ENCODE measurements around the gene CPT1A. TPM values are rescaled to one million over a fixed set of nuclear protein-coding genes. Genes with fewer than 3 reads are reported as not detected.

CPT1A gene
- total RNA-seq, 3 donors from 2014 or later, result 22.2 to 62.6 (median 30.4) TPM

GRCh38 chr11:68848429-68848828 lies 6.7 kb upstream of the CPT1A start:
- H3K36me3 ChIP-seq, result no peaks in the 10 kb centered on the region
- no peaks in the 10 kb centered on the region for H3K4me1 ChIP-seq
- TF ChIP-seq POLR2A (IDR thresholded peaks at IDR 0.05), result no peak
- no peak for TF ChIP-seq POLR2AphosphoS5 (IDR thresholded peaks at IDR 0.05)
- TF ChIP-seq, protein P1, sequence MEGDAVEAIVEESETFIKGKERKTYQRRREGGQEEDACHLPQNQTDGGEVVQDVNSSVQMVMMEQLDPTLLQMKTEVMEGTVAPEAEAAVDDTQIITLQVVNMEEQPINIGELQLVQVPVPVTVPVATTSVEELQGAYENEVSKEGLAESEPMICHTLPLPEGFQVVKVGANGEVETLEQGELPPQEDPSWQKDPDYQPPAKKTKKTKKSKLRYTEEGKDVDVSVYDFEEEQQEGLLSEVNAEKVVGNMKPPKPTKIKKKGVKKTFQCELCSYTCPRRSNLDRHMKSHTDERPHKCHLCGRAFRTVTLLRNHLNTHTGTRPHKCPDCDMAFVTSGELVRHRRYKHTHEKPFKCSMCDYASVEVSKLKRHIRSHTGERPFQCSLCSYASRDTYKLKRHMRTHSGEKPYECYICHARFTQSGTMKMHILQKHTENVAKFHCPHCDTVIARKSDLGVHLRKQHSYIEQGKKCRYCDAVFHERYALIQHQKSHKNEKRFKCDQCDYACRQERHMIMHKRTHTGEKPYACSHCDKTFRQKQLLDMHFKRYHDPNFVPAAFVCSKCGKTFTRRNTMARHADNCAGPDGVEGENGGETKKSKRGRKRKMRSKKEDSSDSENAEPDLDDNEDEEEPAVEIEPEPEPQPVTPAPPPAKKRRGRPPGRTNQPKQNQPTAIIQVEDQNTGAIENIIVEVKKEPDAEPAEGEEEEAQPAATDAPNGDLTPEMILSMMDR (IDR thresholded peaks at IDR 0.05), result no peak
- H3K27ac ChIP-seq, result no peak overlapping the region
- DNase-seq (ENCODE audit: low spot score in 2 of 2), result no peak
- H3K9me3 ChIP-seq, result no peaks in the 10 kb centered on the region
- peaks cover 0 to under 1% of the 10 kb centered on the region in 2 donors for H3K27me3 ChIP-seq
- H3K4me3 ChIP-seq, result no peak overlapping the region
- intact Hi-C loops (cut with DNase I; ENCODE audit: low total_unique reads), result no loop called here

GRCh38 chr11:68847395-68847794 lies 5.7 kb upstream of the CPT1A start:
- intact Hi-C loops (cut with DNase I; ENCODE audit: low total_unique reads), result no loop called here
- no peak for TF ChIP-seq POLR2AphosphoS5 (IDR thresholded peaks at IDR 0.05)
- TF ChIP-seq POLR2A (IDR thresholded peaks at IDR 0.05), result no peak
- TF ChIP-seq, protein P1 (IDR thresholded peaks at IDR 0.05), result no peak
- no peaks in the 10 kb centered on the region for H3K27me3 ChIP-seq
- H3K4me3 ChIP-seq, result no peak overlapping the region
- no peak for DNase-seq (ENCODE audit: low spot score in 2 of 2)
- no peaks in the 10 kb centered on the region for H3K36me3 ChIP-seq
- no peaks in the 10 kb centered on the region for H3K4me1 ChIP-seq
- H3K27ac ChIP-seq, result no peak overlapping the region
- H3K9me3 ChIP-seq, result no peaks in the 10 kb centered on the region

DNA sequence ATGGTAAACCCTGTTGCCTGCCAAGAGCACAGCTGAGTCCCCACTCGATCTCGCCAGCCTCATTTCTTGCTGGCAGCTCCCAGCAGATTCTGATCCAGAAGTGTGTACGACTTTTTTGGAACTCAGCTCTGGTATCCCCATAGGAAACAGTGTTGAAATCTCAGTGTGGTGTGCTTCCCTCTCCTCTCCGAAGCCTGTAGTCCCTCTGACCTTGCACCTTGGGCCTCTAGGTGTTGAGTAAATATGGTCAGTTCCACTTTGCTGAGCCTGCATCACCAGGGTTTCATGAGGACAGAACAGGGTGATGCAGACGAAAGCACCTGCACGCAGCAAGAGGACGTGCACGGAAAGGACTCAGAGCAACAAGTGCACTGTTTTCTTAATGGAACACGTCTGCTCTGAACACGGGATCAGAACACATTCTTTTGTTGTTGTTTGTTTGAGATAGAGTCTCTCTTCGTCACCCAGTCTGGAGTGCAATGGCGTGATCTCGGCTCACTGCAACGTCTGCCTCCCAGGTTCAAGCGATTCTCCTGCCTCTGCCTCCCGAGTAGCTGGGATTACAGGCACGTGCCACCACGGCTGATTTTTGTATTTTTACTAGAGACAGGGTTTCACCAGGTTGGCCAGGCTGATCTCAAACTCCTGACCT lies 3.8 kb upstream of the CPT1A start:
- Histone ChIP-seq H3K27ac (no peak overlapping the region), H3K9me3 (no peaks in the 10 kb centered on the region), H3K27me3 (no peaks in the 10 kb centered on the region), H3K4me1 (no peaks in the 10 kb centered on the region), H3K36me3 (no peaks in the 10 kb centered on the region), H3K4me3 (no peak overlapping the region)
- intact Hi-C loops (cut with DNase I; ENCODE audit: low total_unique reads), result no loop called here
- TF ChIP-seq POLR2AphosphoS5 (IDR thresholded peaks at IDR 0.05), result no peak
- TF ChIP-seq, protein P1 (IDR thresholded peaks at IDR 0.05), result no peak
- no peak for TF ChIP-seq POLR2A (IDR thresholded peaks at IDR 0.05)
- DNase-seq (ENCODE audit: low spot score in 2 of 2), result no peak

GRCh38 chr11:68844801-68845200 lies 3.1 kb upstream of the CPT1A start:
- Histone ChIP-seq H3K36me3 (no peaks in the 10 kb centered on the region), H3K9me3 (no peaks in the 10 kb centered on the region), H3K27me3 (no peaks in the 10 kb centered on the region), H3K27ac (no peak overlapping the region), H3K4me1 (no peaks in the 10 kb centered on the region), H3K4me3 (no peak overlapping the region)
- intact Hi-C loops (cut with DNase I; ENCODE audit: low total_unique reads), result no loop called here
- DNase-seq (ENCODE audit: low spot score in 2 of 2), result no peak
- TF ChIP-seq, protein P1 (IDR thresholded peaks at IDR 0.05), result no peak
- no peak for TF ChIP-seq POLR2A (IDR thresholded peaks at IDR 0.05)
- no peak for TF ChIP-seq POLR2AphosphoS5 (IDR thresholded peaks at IDR 0.05)

GRCh38 chr11:68844376-68844775 lies 2.7 kb upstream of the CPT1A start:
- intact Hi-C loops (cut with DNase I; ENCODE audit: low total_unique reads), result no loop called here
- DNase-seq (ENCODE audit: low spot score in 2 of 2), result no peak
- Histone ChIP-seq H3K36me3 (no peaks in the 10 kb centered on the region), H3K27ac (no peak overlapping the region), H3K4me3 (peak overlapping the region in 2 of 3 donors; percentile 71 to 84), H3K4me1 (no peaks in the 10 kb centered on the region), H3K27me3 (no peaks in the 10 kb centered on the region), H3K9me3 (no peaks in the 10 kb centered on the region)
- TF ChIP-seq, protein P1 (IDR thresholded peaks at IDR 0.05), result no peak
- TF ChIP-seq POLR2AphosphoS5 (IDR thresholded peaks at IDR 0.05) (no peak), POLR2A (IDR thresholded peaks at IDR 0.05) (no peak)
